SK-N-SH treated with all-trans-retinoic acid at 6 μM for 48 hours (cell line): Measurements from ENCODE around the gene NAPA.

Source experiments
- ATAC-seq: fragments of 200-7000 bp; cut with Tn5 transposase; 3 replicates; pipeline ENCODE4 v1.9.1; 2020; ENCODE audit warnings: mild to moderate bottlenecking, moderate library complexity
- BACH2 ChIP-seq: fragments of 250-450 bp; sonication (Bioruptor Pico); IDR thresholded peaks from 2 replicates; pipeline ENCODE4 v1.9.0; 2021; ENCODE audit warnings: mild to moderate bottlenecking, borderline replicate concordance
- CREB5 ChIP-seq: fragments of 250-450 bp; sonication (Bioruptor Pico); IDR thresholded peaks from 2 replicates; pipeline ENCODE4 v1.5.1; 2020; ENCODE audit warnings: low read depth, mild to moderate bottlenecking, moderate library complexity
- CSDC2 ChIP-seq: fragments of 250-450 bp; sonication (Bioruptor Pico); IDR thresholded peaks from 2 replicates; pipeline ENCODE4 v1.5.0; 2020; ENCODE audit warnings: mild to moderate bottlenecking, moderate library complexity
- CSRNP3 ChIP-seq: fragments of 250-450 bp; sonication (Bioruptor Pico); IDR thresholded peaks from 2 replicates; pipeline ENCODE4 v1.5.1; 2021; ENCODE audit warnings: mild to moderate bottlenecking, moderate library complexity
- ESRRG ChIP-seq: fragments of 250-450 bp; sonication (Bioruptor Pico); IDR thresholded peaks from 2 replicates; pipeline ENCODE4 v1.6.1; 2021; ENCODE audit warnings: mild to moderate bottlenecking
- ISL1 ChIP-seq: fragments of 250-450 bp; sonication (Bioruptor Pico); IDR thresholded peaks from 2 replicates; pipeline ENCODE4 v2.1.2; 2022; ENCODE audit warnings: mild to moderate bottlenecking, moderate library complexity
- PATZ1 ChIP-seq: fragments of 250-450 bp; sonication (Bioruptor Pico); IDR thresholded peaks from 2 replicates; pipeline ENCODE4 v1.8.0; 2020; ENCODE audit warnings: mild to moderate bottlenecking, moderate library complexity, borderline replicate concordance
- PPARA ChIP-seq: fragments of 250-450 bp; sonication (Bioruptor Pico); IDR thresholded peaks from 2 replicates; pipeline ENCODE4 v1.5.0; 2020; ENCODE audit warnings: mild to moderate bottlenecking, borderline replicate concordance
- SNAI2 ChIP-seq: fragments of 250-450 bp; sonication (Bioruptor Pico); IDR thresholded peaks from 2 replicates; pipeline ENCODE4 v1.5.0; 2020; ENCODE audit warnings: mild to moderate bottlenecking, moderate library complexity
- TCF4 ChIP-seq: fragments of 250-450 bp; sonication (Bioruptor Pico); IDR thresholded peaks from 2 replicates; pipeline ENCODE4 v1.8.0; 2021; ENCODE audit warnings: mild to moderate bottlenecking, moderate library complexity, borderline replicate concordance
- TOX ChIP-seq: fragments of 250-450 bp; sonication (Bioruptor Pico); IDR thresholded peaks from 2 replicates; pipeline ENCODE4 v1.8.0; 2021; ENCODE audit warnings: mild to moderate bottlenecking, moderate library complexity, borderline replicate concordance
- TSHZ2 ChIP-seq: fragments of 250-450 bp; sonication (Bioruptor Pico); IDR thresholded peaks from 2 replicates; pipeline ENCODE4 v1.5.0; 2020; ENCODE audit warnings: mild to moderate bottlenecking, moderate library complexity
- ZC3H10 ChIP-seq: fragments of 250-450 bp; sonication (Bioruptor Pico); IDR thresholded peaks from 2 replicates; pipeline ENCODE4 v1.5.1; 2021; ENCODE audit warnings: mild to moderate bottlenecking, moderate library complexity
- ZFP3 ChIP-seq: fragments of 250-450 bp; sonication (Bioruptor Pico); IDR thresholded peaks from 2 replicates; pipeline ENCODE4 v1.5.0; 2020; ENCODE audit warnings: mild to moderate bottlenecking, moderate library complexity
- ZFP30 ChIP-seq: fragments of 450-650 bp; formaldehyde crosslinking; IDR thresholded peaks from 2 replicates; pipeline ENCODE4 v1.5.0; 2022; ENCODE audit warnings: mild to moderate bottlenecking, moderate library complexity
- ZNF565 ChIP-seq: fragments of 450-650 bp; formaldehyde crosslinking; conservative IDR thresholded peaks from 2 replicates; pipeline ENCODE4 v1.5.0; 2020; ENCODE audit warnings: low read depth, mild to moderate bottlenecking, moderate library complexity
- ZNF8 ChIP-seq: fragments of 450-650 bp; formaldehyde crosslinking; IDR thresholded peaks from 2 replicates; pipeline ENCODE4 v1.5.0; 2020; ENCODE audit warnings: mild to moderate bottlenecking, moderate library complexity

Gene NAPA

GRCh38 chr19:47547199-47547598 lies 32.3 kb upstream of the NAPA start (continued):
- TF ChIP-seq ZNF565 (CRISPR knock-in tag) (no peak), SNAI2 (no peak)

- ATAC-seq, result no peak
- TF ChIP-seq CSRNP3 (CRISPR knock-in tag) (no peak), CREB5 (no peak), ZC3H10 (CRISPR knock-in tag) (no peak), ZNF8 (CRISPR knock-in tag) (no peak), ESRRG (CRISPR knock-in tag) (no peak), BACH2 (CRISPR knock-in tag) (no peak), PATZ1 (CRISPR knock-in tag) (no peak), ZFP30 (CRISPR knock-in tag) (no peak)
Observed at GRCh38 chr19:47545061-47545948, 30.4 kb upstream of the NAPA start.

- ATAC-seq, result no peak
Observed at GRCh38 chr19:47544476-47544875, 29.6 kb upstream of the NAPA start.

GRCh38 chr19:47544075-47544474 lies 29.2 kb upstream of the NAPA start:
- TF ChIP-seq PATZ1 (CRISPR knock-in tag) (no peak), TOX (no peak), TCF4 (CRISPR knock-in tag) (no peak), PPARA (CRISPR knock-in tag) (no peak), ISL1 (CRISPR knock-in tag) (no peak)
- ATAC-seq, result no peak

More at GRCh38 chr19:47544476-47544875, 29.6 kb upstream of the NAPA start:
- TF ChIP-seq ZC3H10 (CRISPR knock-in tag), result no peak
- no peak for TF ChIP-seq ISL1 (CRISPR knock-in tag)
- no peak for TF ChIP-seq PATZ1 (CRISPR knock-in tag)
- no peak for TF ChIP-seq TOX

GRCh38 chr19:47542030-47542475 lies 27.2 kb upstream of the NAPA start:
- ATAC-seq, result peak; percentile 92
- no peak for TF ChIP-seq CSRNP3 (CRISPR knock-in tag)
- no peak for TF ChIP-seq ZFP30 (CRISPR knock-in tag)
- no peak for TF ChIP-seq CSDC2
- no peak for TF ChIP-seq ZFP3 (CRISPR knock-in tag)
- no peak for TF ChIP-seq ZNF565 (CRISPR knock-in tag)
- no peak for TF ChIP-seq ZNF8 (CRISPR knock-in tag)
- no peak for TF ChIP-seq ESRRG (CRISPR knock-in tag)
- TF ChIP-seq ZC3H10 (CRISPR knock-in tag), result no peak
- peak; percentile 60 for TF ChIP-seq ISL1 (CRISPR knock-in tag)
- TF ChIP-seq TSHZ2 (CRISPR knock-in tag), result no peak; the same call in 1 of the 2 replicates
